NCI-H226 (cell line): ENCODE data around the gene TMEM179.

ENCODE experiments used
- DNase-seq: peaks from one replicate; pipeline ENCODE4 v3.0.0-alpha.2; 2015

TMEM179 gene

GRCh38 chr14:104598039-104598909, 6.3 kb downstream of the TMEM179 start:
- no peak for DNase-seq

GRCh38 chr14:104597576-104597975, 7.0 kb downstream of the TMEM179 start:
- DNase-seq = no peak

GRCh38 chr14:104596927-104597351, 7.6 kb downstream of the TMEM179 start:
- DNase-seq = no peak

GRCh38 chr14:104596451-104596918, 8.1 kb downstream of the TMEM179 start:
- DNase-seq = no peak

- DNase-seq = no peak
Measured at GRCh38 chr14:104595911-104596450, 8.6 kb downstream of the TMEM179 start.

- no peak for DNase-seq
Measured at GRCh38 chr14:104595116-104595675, 9.4 kb downstream of the TMEM179 start.

GRCh38 chr14:104594310-104595046, 10.1 kb downstream of the TMEM179 start:
- no peak for DNase-seq

GRCh38 chr14:104593710-104594136, 10.8 kb downstream of the TMEM179 start:
- no peak for DNase-seq

- DNase-seq = no peak
Measured at GRCh38 chr14:104593241-104593701, 11.3 kb downstream of the TMEM179 start.

- no peak for DNase-seq
Measured at GRCh38 chr14:104592785-104593184, 11.8 kb downstream of the TMEM179 start.

GRCh38 chr14:104592292-104592672, 12.3 kb downstream of the TMEM179 start:
- no peak for DNase-seq

GRCh38 chr14:104591506-104592291, 12.9 kb downstream of the TMEM179 start:
- no peak for DNase-seq

GRCh38 chr14:104591031-104591430, 13.5 kb downstream of the TMEM179 start:
- DNase-seq = no peak

- DNase-seq = no peak
Measured at GRCh38 chr14:104590240-104590965, 14.2 kb downstream of the TMEM179 start.

GRCh38 chr14:104589338-104590195, 15.0 kb downstream of the TMEM179 start:
- no peak for DNase-seq

- DNase-seq = no peak
Measured at GRCh38 chr14:104588066-104588857, 16.3 kb downstream of the TMEM179 start.

- DNase-seq = no peak
Measured at GRCh38 chr14:104587641-104588040, 16.9 kb downstream of the TMEM179 start.

GRCh38 chr14:104586832-104587620, 17.5 kb downstream of the TMEM179 start:
- DNase-seq = no peak
